LNCAP (cell line): Measurements from ENCODE around the gene TMUB2.

ENCODE experiments used
- TF ChIP-seq, protein P1 (sequence below): fragments of 450-650 bp; IDR thresholded peaks from 2 replicates; pipeline ENCODE4 v1.5.1; 2017; ENCODE audit warnings: mild to moderate bottlenecking

Gene TMUB2

DNA sequence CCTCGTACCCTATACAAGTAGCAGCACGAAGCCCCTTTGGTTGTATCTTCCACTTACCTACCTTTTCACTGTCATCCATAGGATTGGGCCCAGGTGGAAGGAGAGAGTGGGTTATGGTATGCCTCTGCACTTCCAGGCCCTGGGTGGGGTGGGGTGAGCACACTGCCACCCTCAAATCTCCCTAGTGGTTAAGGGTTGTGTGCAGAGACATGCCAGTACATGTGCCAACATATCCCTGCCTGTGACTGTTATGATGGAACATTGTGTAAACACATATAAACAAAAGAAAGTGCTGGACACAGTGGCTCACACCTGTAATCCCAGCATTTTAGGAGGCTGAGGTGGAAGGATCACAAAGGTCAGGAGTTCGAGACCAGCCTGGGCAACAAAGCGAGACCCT is 33.9 kb upstream of the TMUB2 start:
- TF ChIP-seq, protein P1, sequence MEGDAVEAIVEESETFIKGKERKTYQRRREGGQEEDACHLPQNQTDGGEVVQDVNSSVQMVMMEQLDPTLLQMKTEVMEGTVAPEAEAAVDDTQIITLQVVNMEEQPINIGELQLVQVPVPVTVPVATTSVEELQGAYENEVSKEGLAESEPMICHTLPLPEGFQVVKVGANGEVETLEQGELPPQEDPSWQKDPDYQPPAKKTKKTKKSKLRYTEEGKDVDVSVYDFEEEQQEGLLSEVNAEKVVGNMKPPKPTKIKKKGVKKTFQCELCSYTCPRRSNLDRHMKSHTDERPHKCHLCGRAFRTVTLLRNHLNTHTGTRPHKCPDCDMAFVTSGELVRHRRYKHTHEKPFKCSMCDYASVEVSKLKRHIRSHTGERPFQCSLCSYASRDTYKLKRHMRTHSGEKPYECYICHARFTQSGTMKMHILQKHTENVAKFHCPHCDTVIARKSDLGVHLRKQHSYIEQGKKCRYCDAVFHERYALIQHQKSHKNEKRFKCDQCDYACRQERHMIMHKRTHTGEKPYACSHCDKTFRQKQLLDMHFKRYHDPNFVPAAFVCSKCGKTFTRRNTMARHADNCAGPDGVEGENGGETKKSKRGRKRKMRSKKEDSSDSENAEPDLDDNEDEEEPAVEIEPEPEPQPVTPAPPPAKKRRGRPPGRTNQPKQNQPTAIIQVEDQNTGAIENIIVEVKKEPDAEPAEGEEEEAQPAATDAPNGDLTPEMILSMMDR: no peak

DNA sequence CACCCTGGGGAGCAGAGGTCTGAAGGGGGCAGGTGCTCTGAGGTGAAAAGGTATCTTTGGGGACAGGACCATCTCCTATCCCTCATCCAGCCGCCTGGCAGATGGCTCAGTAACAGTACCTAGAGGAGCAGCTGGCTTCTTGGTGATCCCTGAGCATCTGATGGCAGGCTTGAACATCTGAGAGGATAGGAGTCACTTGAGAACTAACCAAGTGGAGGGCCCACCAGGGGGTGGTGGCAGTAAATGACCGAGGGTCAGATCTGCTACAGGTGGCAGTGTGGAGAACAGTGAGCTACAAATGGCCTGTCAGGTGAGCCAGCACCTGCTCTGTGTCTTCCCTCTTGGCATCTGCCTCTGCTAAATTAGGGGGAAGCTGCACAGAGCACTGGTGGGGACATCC is 31.3 kb upstream of the TMUB2 start:
- TF ChIP-seq, protein P1: no peak

DNA sequence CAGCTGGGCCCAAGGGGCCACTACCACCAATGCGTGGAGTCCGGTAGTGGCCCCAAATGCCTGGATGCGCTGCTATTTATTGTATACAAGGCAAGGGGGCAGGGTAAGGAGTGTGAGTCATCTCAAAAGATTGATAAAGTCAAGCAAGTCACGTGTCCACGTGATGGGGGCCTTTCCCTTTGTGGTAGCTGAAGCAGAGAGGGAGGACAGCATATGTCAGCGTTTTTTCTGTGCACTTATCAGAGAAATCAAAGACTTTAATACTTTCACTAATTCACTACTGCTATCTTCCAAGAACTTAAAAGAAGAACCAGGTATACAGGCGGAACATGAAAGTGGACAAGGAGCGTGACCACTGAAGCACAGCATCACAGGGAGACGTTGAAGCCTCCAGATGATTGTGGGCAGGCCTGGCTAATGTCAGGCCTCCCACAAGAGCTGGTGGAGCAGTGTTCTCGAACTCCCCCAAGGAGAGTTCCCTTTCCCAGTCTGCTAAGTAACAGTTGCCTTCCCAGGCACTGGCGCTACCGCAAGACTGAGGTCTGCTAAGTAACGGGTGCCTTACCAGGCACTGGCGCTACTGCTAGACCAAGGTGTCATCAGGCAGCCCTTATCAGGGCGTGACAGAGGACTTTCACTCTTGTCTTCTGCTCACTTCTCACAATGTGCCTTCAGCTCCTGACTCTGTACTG is 27.1 kb upstream of the TMUB2 start:
- TF ChIP-seq, protein P1: no peak

DNA sequence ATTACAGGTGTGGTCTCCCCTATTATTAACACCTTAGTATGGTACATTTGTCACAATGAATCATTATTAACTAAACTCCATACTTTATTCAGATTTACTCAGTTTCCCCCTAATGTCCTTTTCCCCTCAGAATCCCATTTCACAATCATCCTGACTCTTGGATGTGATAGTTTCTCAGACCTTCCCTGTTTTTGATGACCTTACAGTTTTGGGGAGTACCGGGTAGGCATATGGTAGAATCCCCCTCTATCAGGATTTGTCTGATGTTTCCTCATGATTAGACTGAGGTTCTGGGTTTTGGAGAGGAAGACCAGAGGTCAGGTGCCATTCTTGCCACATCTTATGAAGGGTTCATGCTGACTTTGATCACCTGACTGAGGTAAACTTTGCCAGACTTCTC is 22.3 kb upstream of the TMUB2 start:
- TF ChIP-seq, protein P1: no peak

DNA sequence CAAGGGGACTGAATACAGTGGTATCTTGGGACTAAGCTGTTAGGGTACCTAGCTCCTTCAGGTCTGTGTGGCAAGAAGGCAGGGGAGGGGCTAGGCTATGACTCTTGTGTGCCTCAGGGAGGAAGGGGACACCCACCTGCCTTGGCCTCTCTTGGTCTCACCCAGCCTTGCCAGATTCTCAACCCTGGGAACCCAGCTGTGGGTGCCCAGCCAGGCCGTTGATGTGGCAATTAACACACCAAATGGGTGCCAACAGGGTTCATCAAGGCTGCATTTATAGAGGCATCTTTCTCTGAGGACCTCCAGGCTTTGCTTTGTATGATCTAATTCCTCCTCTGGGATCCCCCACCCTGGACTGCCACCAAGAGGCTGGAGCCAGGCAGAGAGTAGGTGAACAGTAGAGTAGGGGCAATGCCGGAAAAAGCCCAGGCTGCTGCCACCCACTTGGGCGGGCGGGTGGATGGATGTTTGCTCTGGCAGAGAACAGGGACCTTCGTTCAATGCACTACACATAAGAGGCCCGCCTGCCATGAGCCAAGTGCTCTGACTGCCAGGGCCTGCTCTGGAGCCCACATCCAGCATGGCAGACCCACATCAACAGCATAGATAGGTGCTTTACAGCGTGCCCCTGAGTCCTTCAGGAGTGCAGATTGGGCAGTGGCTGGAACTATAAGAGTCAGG is 19.5 kb upstream of the TMUB2 start:
- TF ChIP-seq, protein P1: no peak

DNA sequence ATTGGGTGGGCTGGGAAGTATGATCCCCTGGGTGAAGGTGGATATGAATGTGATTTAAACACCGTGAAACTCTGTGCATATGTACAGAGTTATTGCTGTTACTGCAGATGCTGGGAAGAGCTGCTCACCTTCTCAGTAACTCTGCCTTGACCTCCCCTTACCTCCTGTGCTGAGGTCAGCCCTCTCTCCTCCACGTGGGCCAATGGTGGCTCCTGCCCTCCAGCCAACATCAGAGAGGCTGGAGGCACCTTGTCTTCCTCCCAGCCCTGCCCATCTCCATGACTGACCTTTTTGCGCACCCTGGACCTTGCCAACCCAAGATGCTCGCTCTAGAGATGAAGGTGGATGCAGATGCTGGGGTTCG is 16.7 kb upstream of the TMUB2 start:
- TF ChIP-seq, protein P1: no peak

DNA sequence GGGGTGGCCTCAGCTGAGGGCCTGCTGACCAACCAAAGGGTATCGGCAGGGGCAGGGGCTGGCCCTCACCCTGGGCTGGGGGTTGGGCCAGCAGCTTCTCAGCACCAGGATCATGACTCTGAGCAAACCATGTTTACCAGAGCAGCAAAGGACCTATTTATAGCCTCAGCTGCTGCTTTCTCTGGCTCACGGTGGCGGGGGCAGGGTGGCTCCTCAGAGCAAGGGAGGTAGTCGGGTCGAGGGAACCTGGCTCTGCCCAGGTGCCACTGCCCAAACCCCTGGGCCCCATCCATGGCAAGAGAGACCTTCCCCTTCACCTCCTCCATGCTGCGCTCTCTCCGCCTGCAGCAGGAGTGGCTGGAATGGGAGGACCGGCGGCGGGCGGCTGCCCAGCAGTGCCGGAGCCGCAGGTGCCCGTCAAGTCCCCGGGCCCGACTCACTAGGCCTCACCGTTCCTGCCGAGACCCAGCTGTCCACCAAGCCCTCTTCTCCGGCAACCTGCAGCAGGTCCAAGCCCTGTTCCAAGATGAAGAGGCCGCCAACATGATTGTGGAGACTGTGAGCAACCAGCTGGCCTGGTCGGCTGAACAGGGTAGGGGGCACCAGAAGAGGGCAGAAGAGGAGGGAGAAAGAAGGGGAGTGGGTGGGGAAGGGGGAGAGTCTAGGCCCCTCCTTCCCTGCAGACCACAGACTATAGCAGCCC is 16.1 kb upstream of the TMUB2 start, which contains the start of gene ASB16:
ASB16 (plus strand) TSS at position 206 of the 703 bp plus-strand sequence; CDS start at position 292, 86 bp downstream.
- TF ChIP-seq, protein P1: no peak
